A673 (cell line): ENCODE results near the gene EPS8.

Experiments used
- CTCF ChIP-seq: fragments of 300-800, 200-600 bp; sonication (generic); conservative IDR thresholded peaks from 2 replicates; pipeline ENCODE4 v1.5.1; 2017; ENCODE audit warnings: low read depth, mild to moderate bottlenecking, antibody characterized with exemption, low read length, moderate library complexity, mixed read lengths
- EZH2 ChIP-seq: fragments of 200-600 bp; sonication (generic); IDR thresholded peaks from 2 replicates; pipeline ENCODE4 v1.6.1; 2017; ENCODE audit warnings: borderline replicate concordance, low read depth, mild to moderate bottlenecking, mixed read lengths, antibody characterized with exemption, low read length; ENCODE audit not compliant: poor library complexity, severe bottlenecking

GRCh38 chr12:15634010-15634683 lies 155.0 kb downstream of the EPS8 start:
- no peak for TF ChIP-seq CTCF
- TF ChIP-seq EZH2: no peak
